C4-2B (cell line): Measurements from ENCODE around the gene GARIN3.

Source experiments
- CTCF ChIP-seq: fragments of 450-650 bp; conservative IDR thresholded peaks from 2 replicates; pipeline ENCODE4 v1.5.1; 2017; ENCODE audit warnings: mild to moderate bottlenecking
- ZFX ChIP-seq: fragments of 450-650 bp; IDR thresholded peaks from 2 replicates; pipeline ENCODE4 v1.6.1; 2017

GRCh38 chr5:157205708-157206107 is 39.6 kb upstream of the GARIN3 start:
- TF ChIP-seq CTCF: no peak
- TF ChIP-seq ZFX: no peak
